Left ventricle myocardium superior (tissue), 1 donor: ENCODE data around the gene OR8B2. TPM values are rescaled to one million over a fixed set of nuclear protein-coding genes. Genes with fewer than 3 reads are reported as not detected.
"Not testable (repeated sequence)": the region's sequence is repeated elsewhere in the genome, so short reads cannot be mapped to it uniquely, and the experiment has no call there.

Experiments used
- ATAC-seq: fragments of 200-7000 bp; cut with Tn5 transposase; one replicate; pipeline ENCODE4 v1.9.1; 2020; ENCODE audit warnings: mild to moderate bottlenecking, moderate library complexity
- DNase-seq: peaks from one replicate; pipeline ENCODE4 v3.0.0-alpha.2; 2020
- intact Hi-C: fragments of 100-400 bp; cut with micrococcal nuclease; formaldehyde crosslinking; loops from one replicate; pipeline ENCODE4 v1.11.0; 2022
- long read RNA-seq: library from polyadenylated mRNA; unstranded; transcript quantifications from one replicate; pipeline ENCODE4 v2.0.0, GENCODE V29; 2021
- total RNA-seq: library from RNA; stranded (reverse); fragmentation: NEBNext Ultra II Directional; extraction: Animal tissue kit (Norgen Biotek cat#: 25700); gene quantifications from one replicate; pipeline ENCODE4 v1.2.1, GENCODE V29; 2021
- donor health status: DM: no; HTN: yes; CAD: no; lungs with severe emphysema.

Gene OR8B2, protein sequence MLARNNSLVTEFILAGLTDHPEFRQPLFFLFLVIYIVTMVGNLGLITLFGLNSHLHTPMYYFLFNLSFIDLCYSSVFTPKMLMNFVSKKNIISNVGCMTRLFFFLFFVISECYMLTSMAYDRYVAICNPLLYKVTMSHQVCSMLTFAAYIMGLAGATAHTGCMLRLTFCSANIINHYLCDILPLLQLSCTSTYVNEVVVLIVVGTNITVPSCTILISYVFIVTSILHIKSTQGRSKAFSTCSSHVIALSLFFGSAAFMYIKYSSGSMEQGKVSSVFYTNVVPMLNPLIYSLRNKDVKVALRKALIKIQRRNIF
- not detected for total RNA-seq
- long read RNA-seq: 0 reads

- DNase-seq (no peak), ATAC-seq (no peak)
- intact Hi-C loops: no loop called here
Observed at GRCh38 chr11:124384399-124384798, at the start of gene OR8B2. Gene OR8B2, minus strand, starts transcription at chr11:124384499. Its CDS starts 1,156 bp downstream, at chr11:124383343.

DNA sequence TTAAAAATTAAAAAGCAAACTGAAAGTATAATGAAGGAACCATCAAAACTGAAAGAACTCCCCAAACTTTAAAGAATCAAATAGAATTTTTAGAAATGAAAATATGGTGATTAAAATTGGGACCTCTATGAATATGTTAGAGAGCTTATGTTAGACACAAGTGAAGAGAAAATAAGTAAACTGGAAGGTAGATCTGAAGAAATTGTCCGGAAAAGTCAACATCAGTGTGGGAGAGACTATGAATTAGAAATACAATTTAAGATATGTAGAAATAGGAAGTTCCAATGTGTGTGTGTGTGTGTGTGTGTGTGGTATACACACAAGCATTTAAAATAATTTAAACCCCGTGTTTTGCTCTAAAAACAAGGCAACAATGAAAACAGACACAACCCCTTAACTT lies 45.3 kb upstream of the OR8B2 start:
- DNase-seq (no peak), ATAC-seq (no peak)
- intact Hi-C loops: no loop called here

GRCh38 chr11:124424384-124424921 lies 40.2 kb upstream of the OR8B2 start, which contains the start of gene OR8B4:
Gene OR8B4, minus strand, starts transcription at chr11:124424871. Its CDS starts 0 bp downstream, at chr11:124424871.
- intact Hi-C loops: no loop called here
- ATAC-seq (no peak), DNase-seq (no peak)

DNA sequence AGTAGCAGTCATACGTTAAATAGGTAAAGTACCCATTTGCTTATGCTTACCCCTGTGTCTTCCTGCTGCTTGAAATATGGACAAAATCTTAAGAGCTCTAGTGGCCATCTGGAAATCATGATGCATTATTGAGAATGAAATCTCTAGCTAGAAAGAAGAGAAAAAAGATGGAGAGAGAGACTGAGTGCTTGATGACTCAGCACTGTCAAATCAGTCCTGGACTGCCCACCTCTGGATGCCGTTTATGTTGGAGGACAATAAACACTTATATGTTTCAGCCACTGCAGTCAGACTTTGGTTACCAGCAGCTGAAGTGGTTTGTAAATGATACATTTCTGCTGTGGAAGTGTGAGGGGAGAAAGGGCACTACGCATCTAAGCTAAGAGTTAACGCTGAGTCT lies 36.7 kb upstream of the OR8B2 start:
- ATAC-seq (no peak), DNase-seq (no peak)
- intact Hi-C loops: no loop called here

GRCh38 chr11:124415356-124415923 lies 31.1 kb upstream of the OR8B2 start:
- intact Hi-C loops: loop anchor here (2.0 kb wide), 1 partner anchor 167 kb away; no protein-coding TSS in a partner anchor
- DNase-seq: no peak
- no peak for ATAC-seq

DNA sequence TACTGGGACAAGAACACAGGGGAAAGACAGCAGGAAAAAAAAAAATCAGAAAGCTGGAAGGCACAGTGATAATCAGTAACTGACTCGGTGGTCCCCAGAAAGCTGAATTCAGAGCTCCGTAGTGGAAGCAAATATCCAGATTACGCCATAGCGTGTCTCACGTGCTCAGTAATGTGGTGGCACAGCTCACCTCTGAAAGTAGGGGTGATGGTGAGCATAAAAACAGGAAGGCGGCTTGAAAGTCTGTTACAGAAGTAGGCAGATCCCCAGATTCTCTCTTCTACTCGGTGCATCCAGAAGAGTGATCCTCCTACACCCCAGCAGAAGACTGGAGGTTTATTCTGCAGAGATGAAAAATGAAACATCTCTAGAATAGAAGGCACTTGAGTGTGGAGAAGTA lies 25.6 kb upstream of the OR8B2 start:
- DNase-seq (no peak), ATAC-seq (no peak)
- intact Hi-C loops: no loop called here

DNA sequence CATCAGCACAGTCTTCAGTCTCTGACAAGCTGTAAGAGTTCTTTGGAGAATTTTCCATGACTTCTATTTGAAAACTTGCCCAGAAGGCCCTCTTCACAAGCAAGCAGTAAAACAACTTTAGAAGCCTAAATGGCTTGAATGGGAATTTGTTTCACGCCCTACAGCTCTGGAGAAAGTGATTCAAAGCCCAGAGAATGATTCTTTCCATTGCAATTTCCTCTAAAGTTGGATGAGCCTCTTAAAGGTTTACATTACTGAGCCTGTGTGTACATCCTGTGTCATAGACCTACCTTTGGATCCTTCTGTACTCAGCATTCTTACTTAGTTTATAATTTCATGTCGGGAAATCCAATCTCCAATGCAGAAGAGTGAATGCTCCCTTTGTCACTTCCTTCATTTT lies 21.3 kb upstream of the OR8B2 start:
- DNase-seq: no peak
- ATAC-seq: no peak
- intact Hi-C loops: no loop called here

DNA sequence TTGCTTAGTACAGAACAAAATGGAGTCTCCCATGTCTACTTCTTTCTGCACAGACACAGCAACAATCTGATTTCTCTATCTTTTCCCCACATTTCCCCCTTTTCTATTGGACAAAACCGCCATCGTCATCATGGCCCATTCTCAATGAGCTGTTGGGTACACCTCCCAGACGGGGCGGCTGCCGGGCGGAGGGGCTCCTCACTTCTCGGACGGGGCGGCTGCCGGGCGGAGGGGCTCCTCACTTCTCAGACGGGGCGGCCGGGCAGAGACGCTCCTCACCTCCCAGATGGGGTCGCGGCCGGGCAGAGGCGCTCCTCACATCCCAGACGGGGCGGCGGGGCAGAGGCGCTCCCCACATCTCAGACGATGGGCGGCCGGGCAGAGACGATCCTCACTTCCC lies 18.9 kb upstream of the OR8B2 start:
- DNase-seq, intact Hi-C loops, ATAC-seq: not testable (repeated sequence)

- intact Hi-C loops: no loop called here
- DNase-seq (peak; percentile 34), ATAC-seq (no peak)
Observed at GRCh38 chr11:124402326-124402922, 18.1 kb upstream of the OR8B2 start.

GRCh38 chr11:124398924-124399323 lies 14.6 kb upstream of the OR8B2 start, which contains the start of gene OR8B3:
Gene OR8B3, minus strand, starts transcription at chr11:124399024. Its CDS starts 1,673 bp downstream, at chr11:124397351.
- ATAC-seq (no peak), DNase-seq (no peak)
- intact Hi-C loops: no loop called here

DNA sequence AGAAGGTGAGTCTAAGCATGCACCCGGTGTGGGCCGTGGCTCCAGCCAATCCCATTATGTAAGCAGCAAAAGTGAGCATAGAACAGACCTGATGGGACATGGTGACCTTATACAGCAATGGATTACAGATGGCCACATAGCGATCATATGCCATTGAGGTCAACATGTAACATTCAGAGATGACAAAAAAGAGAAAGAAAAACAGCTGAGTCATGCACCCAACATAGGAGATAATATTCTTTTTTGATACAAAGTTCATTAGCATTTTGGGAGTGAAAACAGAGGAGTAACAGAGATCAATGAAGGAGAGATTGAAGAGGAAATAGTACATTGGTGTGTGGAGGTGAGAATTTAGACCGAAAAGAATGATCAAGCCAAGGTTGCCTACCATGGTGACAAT lies 12.5 kb upstream of the OR8B2 start:
- ATAC-seq: not testable (repeated sequence)

GRCh38 chr11:124394408-124394807 lies 10.1 kb upstream of the OR8B2 start:
- intact Hi-C loops: no loop called here
- no peak for DNase-seq
- ATAC-seq: no peak

More for the DNA sequence above, 12.5 kb upstream of the OR8B2 start:
- DNase-seq, intact Hi-C loops: not testable (repeated sequence)

DNA sequence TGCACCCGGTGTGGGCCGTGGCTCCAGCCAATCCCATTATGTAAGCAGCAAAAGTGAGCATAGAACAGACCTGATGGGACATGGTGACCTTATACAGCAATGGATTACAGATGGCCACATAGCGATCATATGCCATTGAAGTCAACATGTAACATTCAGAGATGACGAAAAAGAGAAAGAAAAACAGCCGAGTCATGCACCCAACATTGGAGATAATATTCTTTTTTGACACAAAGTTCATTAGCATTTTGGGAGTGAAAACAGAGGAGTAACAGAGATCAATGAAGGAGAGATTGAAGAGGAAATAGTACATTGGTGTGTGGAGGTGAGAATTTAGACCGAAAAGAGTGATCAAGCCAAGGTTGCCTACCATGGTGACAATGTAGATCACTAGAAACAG lies 1.4 kb downstream of the OR8B2 start:
- intact Hi-C loops, ATAC-seq, DNase-seq: not testable (repeated sequence)

GRCh38 chr11:124380585-124380984 lies 3.7 kb downstream of the OR8B2 start:
- DNase-seq: no peak
- ATAC-seq: no peak
- intact Hi-C loops: no loop called here

GRCh38 chr11:124376280-124376679 lies 8.0 kb downstream of the OR8B2 start:
- intact Hi-C loops: no loop called here
- ATAC-seq (no peak), DNase-seq (no peak)

- no peak for DNase-seq
- ATAC-seq: no peak
- intact Hi-C loops: no loop called here
Observed at GRCh38 chr11:124359566-124359965, 24.7 kb downstream of the OR8B2 start.

DNA sequence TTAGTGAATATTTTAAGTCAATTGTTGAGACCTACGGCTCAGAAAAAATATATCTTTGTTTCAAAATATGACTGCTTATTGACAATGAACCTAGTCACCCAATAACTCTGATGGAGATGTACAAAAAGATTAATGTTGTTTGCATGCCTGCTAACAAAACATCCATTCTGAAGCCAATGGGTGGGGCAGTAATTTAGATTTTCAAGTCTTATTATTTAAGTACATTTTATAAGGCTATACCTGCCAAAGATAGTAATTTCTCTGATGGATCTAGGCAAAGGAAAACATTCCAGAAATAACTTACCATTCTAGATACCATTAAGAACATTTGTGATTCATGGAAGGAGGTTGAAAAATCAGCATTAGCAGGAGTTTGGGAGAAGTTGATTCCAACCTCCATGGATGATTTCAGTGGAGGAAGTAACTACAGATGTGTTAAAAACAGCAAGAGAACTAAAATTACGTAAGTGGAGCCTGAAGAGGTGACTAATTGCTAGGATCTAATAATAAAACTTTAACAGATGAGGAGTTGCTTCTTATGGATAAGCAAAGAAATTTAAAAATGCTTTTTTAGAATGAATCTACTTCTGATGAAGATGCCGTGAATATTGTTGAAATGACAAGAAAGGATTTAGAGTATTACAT lies 37.9 kb downstream of the OR8B2 start:
- intact Hi-C loops: no loop called here
- ATAC-seq (no peak), DNase-seq (no peak)

GRCh38 chr11:124344346-124344745 lies 40.0 kb downstream of the OR8B2 start:
- ATAC-seq (no peak), DNase-seq (no peak)
- intact Hi-C loops: no loop called here

GRCh38 chr11:124340142-124340447 lies 44.2 kb downstream of the OR8B2 start:
- DNase-seq (no peak), ATAC-seq (no peak)
- intact Hi-C loops: no loop called here
